Ascending aorta (tissue), 2 donors: ENCODE measurements around the gene BAIAP2L1. TPM values are rescaled to one million over a fixed set of nuclear protein-coding genes. Genes with fewer than 3 reads are reported as not detected.
A peak's percentile ranks its signal among the peaks of the same experiment; 100 is the strongest.
"Not testable (repeated sequence)": the region's sequence is repeated elsewhere in the genome, so short reads cannot be mapped to it uniquely, and the experiment has no call there.

Experiments
- DNase-seq, 2 donors: peaks; one replicate each; pipeline ENCODE4 v3.0.0-alpha.2; 2019; ENCODE audit warnings: low spot score in 2 of 2
- H3K27ac ChIP-seq, 2 donors: fragments of 200-600 bp; sonication (generic); one replicate each; pipeline ENCODE4 v1.5.1; 2016 to 2017; ENCODE audit warnings: mild to moderate bottlenecking in 1 of 2
- H3K27me3 ChIP-seq: fragments of 200-600 bp; sonication (generic); one replicate; pipeline ENCODE4 v1.5.1; 2017
- H3K36me3 ChIP-seq, 2 donors: fragments of 200-600 bp; sonication (generic); one replicate each; pipeline ENCODE4 v1.5.1; 2016
- H3K4me1 ChIP-seq, 2 donors: fragments of 200-600 bp; sonication (generic); one replicate each; pipeline ENCODE4 v1.5.1; 2016 to 2017; ENCODE audit warnings: mild to moderate bottlenecking in 1 of 2
- H3K4me3 ChIP-seq, 2 donors: fragments of 200-600 bp; sonication (generic); one replicate each; pipeline ENCODE4 v1.5.1; 2016 to 2017; ENCODE audit warnings: mild to moderate bottlenecking in 1 of 2
- H3K9me3 ChIP-seq, 2 donors: fragments of 200-600 bp; sonication (generic); one replicate each; pipeline ENCODE4 v1.5.1; 2016
- CTCF ChIP-seq, 3 experiments: fragments of 200-600 bp in 2 of 3; fragments of 450-650 bp in 1 of 3; sonication (generic) in 2 of 3; IDR thresholded peaks; one replicate each; pipeline ENCODE4 v1.5.1; 2016 to 2019; ENCODE audit warnings: antibody characterized with exemption in 3 of 3, mild to moderate bottlenecking in 1 of 3, moderate library complexity in 1 of 3
- intact Hi-C: fragments of 100-400 bp; cut with DNase I; formaldehyde crosslinking; loops from one replicate; pipeline ENCODE4 v1.15.1; 2023
- total RNA-seq: library from RNA; depleted of rRNA; stranded (reverse); fragments of >200 nt; gene quantifications from one replicate; pipeline ENCODE4 v1.1.0, GENCODE V29; 2016

BAIAP2L1 gene
- 2.8 TPM for total RNA-seq

DNA sequence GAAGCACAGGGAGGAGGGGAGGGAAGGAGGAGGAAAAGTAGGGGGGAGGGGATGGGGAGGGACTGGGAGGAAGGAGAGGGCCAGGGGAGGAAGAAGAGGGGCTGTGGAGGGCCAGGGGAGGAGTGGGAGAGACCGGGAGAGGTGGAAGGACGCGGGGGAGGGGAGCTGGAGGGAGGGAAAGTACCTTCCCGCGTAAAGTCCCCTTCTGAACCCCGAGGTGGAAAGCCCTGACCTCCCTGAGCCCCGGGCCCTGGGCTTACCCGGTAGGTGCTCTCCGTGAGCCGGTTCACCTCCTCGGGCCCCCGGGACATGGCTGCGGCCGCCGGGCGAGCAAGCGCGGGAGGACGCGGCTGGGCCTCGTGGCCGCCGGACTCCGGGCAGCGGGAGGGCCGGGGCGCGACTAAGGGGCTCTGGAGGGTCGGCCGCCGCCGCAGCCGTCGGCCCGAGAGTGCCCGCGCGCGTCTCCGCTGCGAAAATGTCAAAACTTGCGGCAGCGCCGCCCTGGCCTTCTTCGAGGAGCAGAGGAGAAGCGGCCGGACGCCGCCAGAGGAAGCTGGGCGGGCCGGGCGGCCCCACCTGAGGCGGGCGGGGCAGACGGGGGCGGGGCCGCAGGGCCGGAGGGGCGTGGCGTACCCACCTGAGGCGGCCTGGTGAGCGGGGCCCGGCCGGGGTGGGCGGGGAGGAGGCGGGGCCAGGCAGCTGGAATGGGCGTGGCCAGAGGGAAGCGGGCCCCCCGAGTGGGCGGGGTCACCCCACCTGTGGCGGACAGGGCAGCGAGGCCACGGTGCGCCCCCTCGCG, at the start of gene BAIAP2L1:
Gene BAIAP2L1 (minus strand): TSS at position 549 of the 799 bp plus-strand sequence. CDS start 238 bp downstream, at position 311.
- Histone ChIP-seq H3K27me3 (peaks cover 7% of the 10 kb centered on the region), H3K4me3 (peak within 1 kb of the TSS; percentile 44 to 78), H3K27ac (no peak within 1 kb of the TSS), H3K9me3 (no peaks in the 10 kb centered on the region), H3K36me3 (no peaks in the 10 kb centered on the region), H3K4me1 (peaks cover 3 to 8% of the 10 kb centered on the region in 2 donors)
- intact Hi-C loops: no loop called here
- DNase-seq: peak in 1 of 2 donors; percentile 71
- no peak for TF ChIP-seq CTCF (IDR thresholded peaks at IDR 0.05)

DNA sequence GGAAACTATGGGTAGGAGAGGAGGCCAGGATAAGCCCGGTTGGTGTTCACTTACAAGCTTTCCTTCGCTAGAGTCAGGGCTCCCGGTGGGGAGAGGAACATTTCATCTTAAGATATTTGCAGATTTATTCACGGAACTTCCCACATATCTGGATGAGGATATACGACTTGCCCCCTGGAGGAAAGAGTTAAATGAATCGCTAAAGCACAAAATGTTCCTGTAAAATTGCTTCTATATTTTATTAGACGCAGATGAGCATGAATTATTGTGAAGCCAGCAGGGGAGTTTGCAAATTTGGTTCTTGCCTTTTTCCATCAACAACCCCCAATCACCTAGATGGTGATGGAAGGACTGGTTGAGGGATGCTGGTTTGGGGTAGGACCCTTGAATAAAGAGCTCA, 47.9 kb upstream of the BAIAP2L1 start:
- intact Hi-C loops: no loop called here
- Histone ChIP-seq H3K27ac (no peak overlapping the region), H3K36me3 (no peaks in the 10 kb centered on the region), H3K4me1 (no peaks in the 10 kb centered on the region), H3K9me3 (no peaks in the 10 kb centered on the region), H3K27me3 (no peaks in the 10 kb centered on the region), H3K4me3 (no peak overlapping the region)
- TF ChIP-seq CTCF (IDR thresholded peaks at IDR 0.05): no peak
- no peak for DNase-seq

GRCh38 chr7:98440992-98441391, 40.1 kb upstream of the BAIAP2L1 start:
- H3K27me3 ChIP-seq, DNase-seq, H3K36me3 ChIP-seq, H3K4me3 ChIP-seq, intact Hi-C loops, H3K27ac ChIP-seq, H3K4me1 ChIP-seq, H3K9me3 ChIP-seq: not testable (repeated sequence)

DNA sequence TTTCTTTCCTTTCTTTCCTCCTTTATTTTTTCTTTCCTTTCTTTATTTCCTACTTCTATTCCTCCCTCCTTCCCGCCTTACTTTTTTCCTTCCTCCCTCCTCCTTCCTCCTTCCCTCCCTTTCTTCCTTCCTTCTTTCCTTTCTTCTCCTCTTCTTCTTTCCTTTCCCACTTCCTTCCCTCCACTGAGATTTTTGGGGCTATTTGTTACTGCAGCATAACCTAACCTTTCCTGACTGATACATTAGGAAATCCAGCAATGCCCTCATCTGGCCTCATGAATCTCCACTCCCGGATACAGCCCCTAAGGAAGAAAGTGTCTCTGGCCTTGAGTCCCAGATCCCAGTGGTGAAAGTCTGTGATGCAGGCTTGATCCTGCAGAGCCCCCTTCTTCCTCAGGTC, 38.6 kb upstream of the BAIAP2L1 start:
- no peak for TF ChIP-seq CTCF (IDR thresholded peaks at IDR 0.05)
- H3K36me3 ChIP-seq: no peaks in the 10 kb centered on the region
- intact Hi-C loops: no loop called here
- H3K4me1 ChIP-seq: no peaks in the 10 kb centered on the region
- no peak overlapping the region for H3K27ac ChIP-seq
- H3K27me3 ChIP-seq: no peaks in the 10 kb centered on the region
- no peak for DNase-seq
- H3K4me3 ChIP-seq: no peak overlapping the region
- H3K9me3 ChIP-seq: no peaks in the 10 kb centered on the region

DNA sequence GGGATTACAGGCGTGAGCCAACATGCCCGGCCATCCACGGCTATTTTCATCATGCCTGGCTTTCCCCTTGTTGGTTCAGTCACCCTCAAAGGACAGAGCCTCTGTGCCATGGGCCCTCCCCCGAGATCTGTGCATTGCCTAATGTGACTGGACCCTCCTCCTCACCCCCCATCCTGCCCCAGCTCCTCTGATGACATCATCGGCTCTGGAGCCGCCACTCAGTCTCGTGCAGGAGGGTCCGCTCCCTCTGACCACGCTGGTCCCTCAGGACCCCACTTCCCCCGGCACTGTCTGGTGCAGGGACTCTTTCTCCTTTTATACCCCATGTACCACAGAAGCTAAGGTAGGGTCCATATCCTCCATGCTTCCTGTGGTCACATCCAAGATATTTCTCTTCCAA, 33.2 kb upstream of the BAIAP2L1 start:
- Histone ChIP-seq H3K27ac (no peak overlapping the region), H3K36me3 (no peaks in the 10 kb centered on the region), H3K4me1 (no peaks in the 10 kb centered on the region), H3K27me3 (no peaks in the 10 kb centered on the region), H3K4me3 (no peak overlapping the region), H3K9me3 (no peaks in the 10 kb centered on the region)
- no peak for TF ChIP-seq CTCF (IDR thresholded peaks at IDR 0.05)
- intact Hi-C loops: loop anchor here (5.0 kb wide), 2 partner anchors 183 to 323 kb away; partner anchors contain the start of gene NPTX2
- DNase-seq: no peak

GRCh38 chr7:98429799-98430198, 28.9 kb upstream of the BAIAP2L1 start:
- intact Hi-C loops: loop anchor here (5.0 kb wide), 2 partner anchors 188 to 328 kb away; partner anchors contain the start of gene NPTX2
- Histone ChIP-seq H3K27ac (no peak overlapping the region), H3K27me3 (no peaks in the 10 kb centered on the region), H3K9me3 (no peaks in the 10 kb centered on the region), H3K36me3 (no peaks in the 10 kb centered on the region), H3K4me3 (no peak overlapping the region), H3K4me1 (no peaks in the 10 kb centered on the region)
- no peak for TF ChIP-seq CTCF (IDR thresholded peaks at IDR 0.05)
- no peak for DNase-seq
